H9 (cell line): ENCODE results near the gene INSR. TPM values are rescaled to one million over a fixed set of nuclear protein-coding genes. Genes with fewer than 3 reads are reported as not detected.

Experiments
- DNase-seq: peaks from one replicate; pipeline ENCODE4 v3.0.0-alpha.2; 2017
- H2AFZ ChIP-seq: one replicate; pipeline ENCODE4 v1.6.1; 2013; ENCODE audit warnings: mild to moderate bottlenecking, low read length, control low read depth, moderate library complexity
- H2AK5ac ChIP-seq: 2 replicates; pipeline ENCODE4 v1.6.1; 2013; ENCODE audit warnings: low read length, control low read depth, mixed read lengths; ENCODE audit not compliant: insufficient read length
- H2BK120ac ChIP-seq: one replicate; pipeline ENCODE4 v1.6.1; 2013; ENCODE audit warnings: low read depth, mild to moderate bottlenecking, low read length, control low read depth, inconsistent platforms; ENCODE audit not compliant: poor library complexity, severe bottlenecking
- H2BK12ac ChIP-seq: 2 replicates; pipeline ENCODE4 v1.6.1; 2013; ENCODE audit warnings: low read length, control low read depth, mixed read lengths, low read depth; ENCODE audit not compliant: insufficient read length
- H2BK15ac ChIP-seq: 2 replicates; pipeline ENCODE4 v1.6.1; 2013; ENCODE audit warnings: low read depth, low read length, control low read depth
- H2BK20ac ChIP-seq: one replicate; pipeline ENCODE4 v1.6.1; 2013; ENCODE audit warnings: low read depth, mild to moderate bottlenecking, low read length, control low read depth, inconsistent platforms; ENCODE audit not compliant: poor library complexity, severe bottlenecking
- H2BK5ac ChIP-seq: 2 replicates; pipeline ENCODE4 v1.6.1; 2013; ENCODE audit warnings: low read length, control low read depth, mixed read lengths; ENCODE audit not compliant: insufficient read length
- H3K14ac ChIP-seq: 2 replicates; pipeline ENCODE4 v1.6.1; 2013; ENCODE audit warnings: low read length, control low read depth; ENCODE audit not compliant: insufficient read depth
- H3K18ac ChIP-seq: 2 replicates; pipeline ENCODE4 v1.6.1; 2013; ENCODE audit warnings: low read depth, mild to moderate bottlenecking, mixed read lengths, low read length, control low read depth; ENCODE audit not compliant: insufficient read length
- H3K23ac ChIP-seq: 2 replicates; pipeline ENCODE4 v1.6.1; 2013; ENCODE audit warnings: low read length, control low read depth, mixed read lengths, low read depth; ENCODE audit not compliant: insufficient read length
- H3K23me2 ChIP-seq: 2 replicates; pipeline ENCODE4 v1.6.1; 2013; ENCODE audit warnings: low read depth, mild to moderate bottlenecking, mixed read lengths, low read length, control low read depth; ENCODE audit not compliant: insufficient read length, poor library complexity, severe bottlenecking
- H3K27ac ChIP-seq: 2 replicates; pipeline ENCODE4 v1.5.1; 2013; ENCODE audit warnings: low read length, control low read depth, mixed read lengths, low read depth; ENCODE audit not compliant: insufficient read length
- H3K27me3 ChIP-seq: 2 replicates; pipeline ENCODE4 v1.6.1; 2013; ENCODE audit warnings: low read length, control low read depth, inconsistent platforms; ENCODE audit not compliant: insufficient read depth
- H3K4ac ChIP-seq: 2 replicates; pipeline ENCODE4 v1.6.1; 2013; ENCODE audit warnings: low read depth, mild to moderate bottlenecking, control low read depth, inconsistent platforms, low read length, moderate library complexity
- H3K4me1 ChIP-seq: 2 replicates; pipeline ENCODE4 v1.6.1; 2013; ENCODE audit warnings: low read length, control low read depth, inconsistent platforms; ENCODE audit not compliant: insufficient read depth
- H3K4me2 ChIP-seq: 2 replicates; pipeline ENCODE4 v1.6.1; 2013; ENCODE audit warnings: low read length, control low read depth, mixed read lengths; ENCODE audit not compliant: insufficient read length, insufficient read depth
- H3K56ac ChIP-seq: 2 replicates; pipeline ENCODE4 v1.6.1; 2013; ENCODE audit warnings: low read depth, mild to moderate bottlenecking, mixed read lengths, low read length, control low read depth; ENCODE audit not compliant: insufficient read length
- H3K79me1 ChIP-seq: 2 replicates; pipeline ENCODE4 v1.6.1; 2013; ENCODE audit warnings: low read depth, mild to moderate bottlenecking, moderate library complexity, low read length, control low read depth, inconsistent platforms; ENCODE audit not compliant: insufficient read depth, poor library complexity, severe bottlenecking
- H3K79me2 ChIP-seq: 2 replicates; pipeline ENCODE4 v1.6.1; 2013; ENCODE audit warnings: low read length, control low read depth, inconsistent platforms; ENCODE audit not compliant: insufficient read depth
- H3K9ac ChIP-seq: 2 replicates; pipeline ENCODE4 v1.6.1; 2013; ENCODE audit warnings: low read length, control low read depth, mixed read lengths; ENCODE audit not compliant: insufficient read length; ENCODE audit errors: extremely low read depth
- H3K9me3 ChIP-seq: one replicate; pipeline ENCODE4 v1.6.1; 2013; ENCODE audit warnings: low read depth, low read length, inconsistent platforms; ENCODE audit not compliant: control insufficient read depth
- H3T11ph ChIP-seq: one replicate; pipeline ENCODE4 v1.6.1; 2013; ENCODE audit warnings: mild to moderate bottlenecking, low read length, control low read depth, inconsistent platforms
- H4K20me1 ChIP-seq: one replicate; pipeline ENCODE4 v1.6.1; 2013; ENCODE audit not compliant: control insufficient read depth, insufficient read length, insufficient read depth
- H4K5ac ChIP-seq: 2 replicates; pipeline ENCODE4 v1.6.1; 2013; ENCODE audit warnings: low read depth, mild to moderate bottlenecking, mixed read lengths, low read length, control low read depth; ENCODE audit not compliant: insufficient read length
- H4K8ac ChIP-seq: replicated peaks from 2 replicates; pipeline ENCODE4 v1.6.1; 2013; ENCODE audit warnings: low read length, control low read depth, mixed read lengths, low read depth; ENCODE audit not compliant: insufficient read length
- H4K91ac ChIP-seq: 2 replicates; pipeline ENCODE4 v1.6.1; 2013; ENCODE audit warnings: low read depth, mild to moderate bottlenecking, moderate library complexity, mixed read lengths, low read length, control low read depth; ENCODE audit not compliant: insufficient read length
- H3K27ac Mint-ChIP-seq, 3 experiments: 2 replicates in 2 of 3; 3 replicates in 1 of 3; pipeline ENCODE4 v1.8.0; 2020 to 2021; ENCODE audit warnings: mixed read lengths in 3 of 3, mild to moderate bottlenecking in 1 of 3, moderate library complexity in 1 of 3
- H3K27me3 Mint-ChIP-seq: 2 replicates; pipeline ENCODE4 v1.8.0; 2021; ENCODE audit warnings: low read depth, mild to moderate bottlenecking, moderate library complexity, mixed read lengths
- H3K36me3 Mint-ChIP-seq, 3 experiments: 2 replicates in 2 of 3; 3 replicates in 1 of 3; pipeline ENCODE4 v1.8.0; 2020 to 2021; ENCODE audit warnings: low read depth in 3 of 3, mixed read lengths in 3 of 3; ENCODE audit not compliant: insufficient read depth in 1 of 3
- H3K4me1 Mint-ChIP-seq, 2 experiments: 2 replicates each; pipeline ENCODE4 v1.8.0; 2020; ENCODE audit warnings: mixed read lengths in 2 of 2
- H3K4me3 Mint-ChIP-seq, 2 experiments: 2 replicates in 1 of 2; 3 replicates in 1 of 2; pipeline ENCODE4 v1.8.0; 2020 to 2021; ENCODE audit warnings: mild to moderate bottlenecking in 2 of 2, mixed read lengths in 2 of 2, moderate library complexity in 1 of 2
- H3K9me3 Mint-ChIP-seq, 2 experiments: 2 replicates in 1 of 2; 3 replicates in 1 of 2; pipeline ENCODE4 v1.8.0; 2020; ENCODE audit warnings: mild to moderate bottlenecking in 2 of 2, mixed read lengths in 2 of 2, moderate library complexity in 1 of 2
- WGBS: extraction: QIAGEN DNeasy Blood & Tissue Kit; methylation state at CpG from one replicate; pipeline ENCODE4 v1.1.7; 2013; ENCODE audit warnings: missing lambda C conversion rate, low lambda C conversion rate, mixed read lengths; ENCODE audit not compliant: insufficient read length; ENCODE audit errors: extremely low coverage; 5-methylcytosine and 5-hydroxymethylcytosine counted together
- total RNA-seq: library from RNA; stranded (reverse); gene quantifications from 2 replicates; pipeline ENCODE4 v1.2.1, GENCODE V29; 2021
- TF ChIP-seq, protein P1 (sequence below): fragments of 200-600 bp; sonication (generic); conservative IDR thresholded peaks from 3 replicates; pipeline ENCODE4 v1.8.0; 2021; ENCODE audit warnings: antibody characterized with exemption, mild to moderate bottlenecking

The INSR gene
- total RNA-seq, 1 experiment from 2014 or later: 39.8 TPM

- no peaks in the 10 kb centered on the region for H3K27me3 Mint-ChIP-seq
- H3K4me3 Mint-ChIP-seq: peak overlapping the region; percentile 91 to 94
- TF ChIP-seq, protein P1, sequence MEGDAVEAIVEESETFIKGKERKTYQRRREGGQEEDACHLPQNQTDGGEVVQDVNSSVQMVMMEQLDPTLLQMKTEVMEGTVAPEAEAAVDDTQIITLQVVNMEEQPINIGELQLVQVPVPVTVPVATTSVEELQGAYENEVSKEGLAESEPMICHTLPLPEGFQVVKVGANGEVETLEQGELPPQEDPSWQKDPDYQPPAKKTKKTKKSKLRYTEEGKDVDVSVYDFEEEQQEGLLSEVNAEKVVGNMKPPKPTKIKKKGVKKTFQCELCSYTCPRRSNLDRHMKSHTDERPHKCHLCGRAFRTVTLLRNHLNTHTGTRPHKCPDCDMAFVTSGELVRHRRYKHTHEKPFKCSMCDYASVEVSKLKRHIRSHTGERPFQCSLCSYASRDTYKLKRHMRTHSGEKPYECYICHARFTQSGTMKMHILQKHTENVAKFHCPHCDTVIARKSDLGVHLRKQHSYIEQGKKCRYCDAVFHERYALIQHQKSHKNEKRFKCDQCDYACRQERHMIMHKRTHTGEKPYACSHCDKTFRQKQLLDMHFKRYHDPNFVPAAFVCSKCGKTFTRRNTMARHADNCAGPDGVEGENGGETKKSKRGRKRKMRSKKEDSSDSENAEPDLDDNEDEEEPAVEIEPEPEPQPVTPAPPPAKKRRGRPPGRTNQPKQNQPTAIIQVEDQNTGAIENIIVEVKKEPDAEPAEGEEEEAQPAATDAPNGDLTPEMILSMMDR: no peak
- no CpG with 5 or more reads among the region's 12 CpGs for WGBS
- peak overlapping the region; percentile 71 for H3K9ac ChIP-seq
- no peak overlapping the region for H3K23ac ChIP-seq
- H4K91ac ChIP-seq: no peak overlapping the region
- no peak overlapping the region for H2BK20ac ChIP-seq
- no peak overlapping the region for H4K8ac ChIP-seq
- no peak overlapping the region for H3K18ac ChIP-seq
- H3K23me2 ChIP-seq: peaks cover 7% of the 10 kb centered on the region
- peak overlapping the region; percentile 77 for H3K4me2 ChIP-seq
- no peaks in the 10 kb centered on the region for H3K4me1 ChIP-seq
- no peak overlapping the region for H3K27ac ChIP-seq
- no peaks in the 10 kb centered on the region for H4K20me1 ChIP-seq
- H4K5ac ChIP-seq: no peak overlapping the region
- DNase-seq: no peak
- peaks cover 32 to 43% (median 33%) of the 10 kb centered on the region in 3 experiments for H3K36me3 Mint-ChIP-seq
- peaks cover 32 to 34% of the 10 kb centered on the region in 2 experiments for H3K9me3 Mint-ChIP-seq
- no peaks in the 10 kb centered on the region for H3K79me2 ChIP-seq
- H3K4ac ChIP-seq: no peak overlapping the region
- H3K56ac ChIP-seq: no peak overlapping the region
- no peak overlapping the region for H3T11ph ChIP-seq
- no peak overlapping the region for H2AFZ ChIP-seq
- no peaks in the 10 kb centered on the region for H3K27me3 ChIP-seq
- no peak overlapping the region for H3K14ac ChIP-seq
- H3K79me1 ChIP-seq: no peaks in the 10 kb centered on the region
- H2AK5ac ChIP-seq: no peak overlapping the region
- H2BK120ac ChIP-seq: no peak overlapping the region
- no peak overlapping the region for H2BK15ac ChIP-seq
- no peak overlapping the region for H3K27ac Mint-ChIP-seq
- H3K4me1 Mint-ChIP-seq: peaks cover 0 to 3% of the 10 kb centered on the region in 2 experiments; a peak in 2 of 4 replicates
- no peak overlapping the region for H2BK12ac ChIP-seq
- no peaks in the 10 kb centered on the region for H3K9me3 ChIP-seq
- no peak overlapping the region for H2BK5ac ChIP-seq
Observed at GRCh38 chr19:7069904-7070226, 224.3 kb downstream of the INSR start.
